ENCODE data around the gene RUFY3. TPM values are rescaled to one million over a fixed set of nuclear protein-coding genes. Genes with fewer than 3 reads are reported as not detected.
"Not testable (repeated sequence)": the region's sequence is repeated elsewhere in the genome, so short reads cannot be mapped to it uniquely, and the experiment has no call there.

Gene RUFY3
- total RNA-seq, 1 experiment from 2014 or later: 42.7 TPM

- peaks cover 14% of the 10 kb centered on the region for H3K4me1 Mint-ChIP-seq (ENCODE audit: insufficient read depth, unreplicated experiment)
- no peaks in the 10 kb centered on the region for H3K9me3 Mint-ChIP-seq (ENCODE audit: unreplicated experiment)
- POLR2A ChIA-PET: interaction anchor here (0.6 to 5.5 kb wide), 16 partner anchors 10 to 1578 kb away, joined by 3 to 170 read pairs (median 4); partner anchors contain the start of genes DCK, RUFY3 and UTP3
- peak overlapping the region; percentile 79 for H3K4me3 Mint-ChIP-seq (ENCODE audit: unreplicated experiment)
- H3K36me3 Mint-ChIP-seq (ENCODE audit: insufficient read depth, unreplicated experiment): peaks cover 5% of the 10 kb centered on the region
- H3K27me3 Mint-ChIP-seq (ENCODE audit: insufficient read depth, unreplicated experiment): no peaks in the 10 kb centered on the region
- CTCF ChIA-PET: interaction anchor here (0.6 to 4.2 kb wide), 16 partner anchors 9 to 261 kb away, joined by 3 to 49 read pairs (median 6); partner anchors contain the start of genes MOB1B, RUFY3 and UTP3
- H3K27ac Mint-ChIP-seq (ENCODE audit: low read depth, unreplicated experiment): peak overlapping the region; percentile 89
- TF ChIP-seq CTCF (IDR thresholded peaks at IDR 0.05; ENCODE audit: unreplicated experiment): no peak
- BruUV-seq (replicated peaks): no TSS peak
- DNase-seq (ENCODE audit: unreplicated experiment): no peak
- intact Hi-C loops (cut with micrococcal nuclease): loop anchor here (2.0 kb wide), 1 partner anchor 30 kb away; no protein-coding TSS in a partner anchor
Measured at GRCh38 chr4:70734971-70735370, 13.2 kb downstream of the RUFY3 start.

GRCh38 chr4:70735915-70736314, 14.2 kb downstream of the RUFY3 start:
- CTCF ChIA-PET: interaction anchor here (0.9 to 4.2 kb wide), 8 partner anchors 8 to 49 kb away, joined by 3 to 49 read pairs (median 8); partner anchors contain the start of gene UTP3
- peak; percentile 55 for DNase-seq (ENCODE audit: unreplicated experiment)

DNA sequence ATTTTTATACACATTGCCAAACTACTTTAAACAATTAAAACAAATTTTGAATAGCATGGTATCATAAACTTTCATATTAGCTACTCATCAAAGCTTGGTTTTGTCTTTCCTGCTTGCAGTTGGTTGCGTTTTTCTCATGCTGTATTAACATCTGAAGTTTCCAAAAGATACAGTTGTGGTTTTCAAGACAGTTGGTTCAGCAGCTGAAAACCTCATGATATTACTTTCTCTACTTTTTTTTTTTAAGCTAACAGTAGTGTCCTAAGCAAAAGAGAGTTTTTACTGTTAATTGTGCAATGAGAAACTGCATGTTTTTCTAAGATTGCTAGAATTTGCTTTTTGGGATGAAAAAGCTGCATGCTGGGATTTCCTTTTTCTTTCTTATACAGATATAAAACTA, 15.2 kb downstream of the RUFY3 start:
- CTCF ChIA-PET: interaction anchor here (0.6 to 4.2 kb wide), 5 partner anchors 22 to 265 kb away, joined by 3 to 49 read pairs (median 3); no protein-coding TSS in a partner anchor
- DNase-seq (ENCODE audit: unreplicated experiment): no peak
- Mint-ChIP-seq H3K27me3 (ENCODE audit: insufficient read depth, unreplicated experiment) (no peaks in the 10 kb centered on the region), H3K36me3 (ENCODE audit: insufficient read depth, unreplicated experiment) (peaks cover 5% of the 10 kb centered on the region), H3K4me1 (ENCODE audit: insufficient read depth, unreplicated experiment) (peaks cover 15% of the 10 kb centered on the region), H3K4me3 (ENCODE audit: unreplicated experiment) (no peak overlapping the region), H3K27ac (ENCODE audit: low read depth, unreplicated experiment) (no peak overlapping the region), H3K9me3 (ENCODE audit: unreplicated experiment) (no peaks in the 10 kb centered on the region)
- intact Hi-C loops (cut with micrococcal nuclease): no loop called here
- POLR2A ChIA-PET: interaction anchor here (3.6 to 5.5 kb wide), 2 partner anchors 32 to 48 kb away, joined by 58 to 170 read pairs; partner anchors contain the start of gene UTP3
- no TSS peak for BruUV-seq (replicated peaks)
- TF ChIP-seq CTCF (IDR thresholded peaks at IDR 0.05; ENCODE audit: unreplicated experiment): no peak

More at GRCh38 chr4:70735915-70736314, 14.2 kb downstream of the RUFY3 start:
- POLR2A ChIA-PET: interaction anchor here (2.0 to 5.5 kb wide), 6 partner anchors 9 to 103 kb away, joined by 5 to 170 read pairs (median 24); partner anchors contain the start of gene UTP3
- intact Hi-C loops (cut with micrococcal nuclease): loop anchor here (2.0 kb wide), 1 partner anchor 31 kb away; no protein-coding TSS in a partner anchor
- H3K36me3 Mint-ChIP-seq (ENCODE audit: insufficient read depth, unreplicated experiment); H3K27me3 Mint-ChIP-seq (ENCODE audit: insufficient read depth, unreplicated experiment); H3K9me3 Mint-ChIP-seq (ENCODE audit: unreplicated experiment); BruUV-seq (replicated peaks); H3K27ac Mint-ChIP-seq (ENCODE audit: low read depth, unreplicated experiment): not testable (repeated sequence)
- Mint-ChIP-seq H3K4me1 (ENCODE audit: insufficient read depth, unreplicated experiment) (peaks cover 14% of the 10 kb centered on the region), H3K4me3 (ENCODE audit: unreplicated experiment) (peak overlapping the region; percentile 25)

GRCh38 chr4:70737409-70737808, 15.6 kb downstream of the RUFY3 start:
- CTCF ChIA-PET: interaction anchor here (0.5 to 4.2 kb wide), 4 partner anchors 22 to 92 kb away, joined by 3 to 49 read pairs (median 5); no protein-coding TSS in a partner anchor
- peaks cover 5% of the 10 kb centered on the region for H3K36me3 Mint-ChIP-seq (ENCODE audit: insufficient read depth, unreplicated experiment)

More at GRCh38 chr4:70737409-70737808, 15.6 kb downstream of the RUFY3 start:
- no peak for TF ChIP-seq CTCF (IDR thresholded peaks at IDR 0.05; ENCODE audit: unreplicated experiment)
- Mint-ChIP-seq H3K27ac (ENCODE audit: low read depth, unreplicated experiment) (no peak overlapping the region), H3K9me3 (ENCODE audit: unreplicated experiment) (no peaks in the 10 kb centered on the region), H3K4me3 (ENCODE audit: unreplicated experiment) (no peak overlapping the region), H3K27me3 (ENCODE audit: insufficient read depth, unreplicated experiment) (no peaks in the 10 kb centered on the region), H3K4me1 (ENCODE audit: insufficient read depth, unreplicated experiment) (peaks cover 19% of the 10 kb centered on the region)
- no TSS peak for BruUV-seq (replicated peaks)
- intact Hi-C loops (cut with micrococcal nuclease): no loop called here
- no peak for DNase-seq (ENCODE audit: unreplicated experiment)
- POLR2A ChIA-PET: interaction anchor here (5.5 kb wide), 1 partner anchor 33 kb away, joined by 170 read pairs; no protein-coding TSS in a partner anchor
